IPS-18a (cell line): ENCODE results near the gene NCKAP5.

Experiments
- H3K27ac ChIP-seq: one replicate; pipeline ENCODE4 v1.5.1; 2013; ENCODE audit warnings: low read length
- H3K27me3 ChIP-seq: one replicate; pipeline ENCODE4 v1.6.1; 2013; ENCODE audit warnings: mild to moderate bottlenecking, low read length; ENCODE audit not compliant: control insufficient read depth, insufficient read depth
- H3K36me3 ChIP-seq: one replicate; pipeline ENCODE4 v1.6.1; 2013; ENCODE audit warnings: low read depth, low read length; ENCODE audit not compliant: control insufficient read depth
- H3K4me1 ChIP-seq: one replicate; pipeline ENCODE4 v1.6.1; 2013; ENCODE audit warnings: low read depth, low read length; ENCODE audit not compliant: control insufficient read depth
- H3K4me3 ChIP-seq: one replicate; pipeline ENCODE4 v1.5.1; 2013; ENCODE audit warnings: low read length
- H3K9ac ChIP-seq: one replicate; pipeline ENCODE4 v1.6.1; 2013; ENCODE audit warnings: mild to moderate bottlenecking, low read length, moderate library complexity
- H3K9me3 ChIP-seq: one replicate; pipeline ENCODE4 v1.6.1; 2013; ENCODE audit warnings: low read depth, low read length; ENCODE audit not compliant: control insufficient read depth

Gene NCKAP5

DNA sequence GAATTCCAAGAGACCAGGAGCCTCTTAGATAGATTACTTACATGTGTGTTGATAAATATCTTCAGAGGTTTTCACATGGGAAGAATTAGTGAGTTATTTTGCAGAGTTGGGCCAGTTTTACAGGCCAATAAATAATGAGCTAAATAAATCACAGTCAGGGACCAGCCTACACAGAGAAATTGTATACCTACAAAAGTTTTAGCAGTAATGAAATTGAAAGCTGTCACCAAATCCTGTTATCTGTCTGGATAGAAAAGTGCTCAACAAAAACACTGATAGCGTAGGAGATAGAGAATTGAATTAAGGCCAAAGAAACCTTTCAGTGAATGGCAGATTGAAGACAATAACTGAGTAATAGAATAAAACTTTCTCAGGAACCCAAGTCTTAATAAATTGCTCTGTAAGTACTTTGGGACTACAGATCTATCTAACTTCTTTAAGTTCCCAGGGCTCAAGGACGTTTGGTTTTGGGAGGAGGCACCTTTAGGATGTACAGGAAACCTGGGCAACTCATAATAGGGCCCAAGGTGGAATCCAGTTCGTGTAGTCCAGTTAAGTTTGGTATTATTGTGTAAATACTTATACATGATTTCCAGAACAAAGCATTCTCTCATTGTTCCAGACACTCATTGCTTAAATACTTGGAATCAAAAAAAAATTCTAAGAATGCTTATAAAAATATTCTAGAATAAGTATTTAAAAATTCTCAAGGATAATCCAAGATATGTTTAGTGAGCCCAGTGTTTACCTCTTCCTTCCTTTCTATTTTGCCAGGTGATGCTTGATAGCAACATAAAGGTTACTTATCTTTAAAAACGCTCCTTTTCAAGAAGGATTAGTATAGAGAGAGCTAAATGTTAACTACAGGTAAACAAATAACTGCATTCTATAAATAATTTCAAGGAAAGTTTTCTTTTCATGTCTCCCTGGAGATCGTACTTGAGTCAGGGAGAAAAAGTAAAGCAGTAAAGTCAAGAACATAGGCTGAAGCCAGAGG lies 134.5 kb downstream of the NCKAP5 start:
- H3K4me3 ChIP-seq: no peak overlapping the region
- H3K36me3 ChIP-seq: no peaks in the 10 kb centered on the region
- no peaks in the 10 kb centered on the region for H3K9me3 ChIP-seq
- H3K4me1 ChIP-seq: no peaks in the 10 kb centered on the region
- no peak overlapping the region for H3K27ac ChIP-seq
- no peaks in the 10 kb centered on the region for H3K27me3 ChIP-seq
- no peak overlapping the region for H3K9ac ChIP-seq

DNA sequence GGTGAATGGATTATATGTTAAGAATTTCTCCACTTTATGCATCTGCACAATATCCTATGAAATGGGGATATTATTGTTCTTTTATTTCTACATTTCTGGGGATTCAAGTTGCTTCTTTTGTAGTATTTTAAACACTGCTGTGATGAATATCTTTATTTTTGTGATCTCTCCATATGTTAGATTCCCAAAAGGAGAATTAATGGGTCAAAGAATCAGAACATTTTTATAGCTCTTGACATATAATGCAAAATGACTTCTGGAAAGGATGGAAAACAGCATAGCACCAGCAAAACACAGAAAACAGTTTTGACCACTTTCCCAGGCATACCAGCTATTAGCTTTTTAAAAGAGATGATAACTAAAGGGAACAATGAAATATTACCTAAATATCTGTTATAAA lies 135.5 kb downstream of the NCKAP5 start:
- H3K27me3 ChIP-seq: no peaks in the 10 kb centered on the region
- no peaks in the 10 kb centered on the region for H3K9me3 ChIP-seq

DNA sequence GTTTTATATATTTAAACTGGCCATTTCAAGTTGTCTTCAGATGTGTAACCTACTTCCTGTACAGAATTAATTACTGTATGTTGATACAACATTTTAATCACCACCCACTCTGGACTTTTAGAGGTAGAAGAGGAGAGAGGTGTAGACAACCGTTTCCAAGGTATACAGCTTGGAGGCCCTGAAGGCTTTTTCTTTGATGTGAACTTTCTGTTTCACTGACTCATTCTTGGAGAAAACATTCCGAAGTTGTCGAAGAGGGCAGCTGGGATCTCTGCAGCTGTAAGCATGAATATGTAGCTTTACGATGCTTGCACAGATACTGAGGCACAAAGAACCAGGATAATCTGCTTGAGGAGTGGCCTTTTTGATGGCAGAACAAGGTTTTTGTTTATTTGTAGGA lies 137.0 kb downstream of the NCKAP5 start:
- H3K27me3 ChIP-seq: no peaks in the 10 kb centered on the region
- no peaks in the 10 kb centered on the region for H3K36me3 ChIP-seq
- no peaks in the 10 kb centered on the region for H3K4me1 ChIP-seq
- no peak overlapping the region for H3K27ac ChIP-seq
- no peak overlapping the region for H3K9ac ChIP-seq
- no peaks in the 10 kb centered on the region for H3K9me3 ChIP-seq
- H3K4me3 ChIP-seq: no peak overlapping the region

More for the DNA sequence above, 135.5 kb downstream of the NCKAP5 start:
- H3K4me1 ChIP-seq: no peaks in the 10 kb centered on the region
- H3K36me3 ChIP-seq: no peaks in the 10 kb centered on the region
- H3K27ac ChIP-seq: no peak overlapping the region
- no peak overlapping the region for H3K9ac ChIP-seq
- no peak overlapping the region for H3K4me3 ChIP-seq

DNA sequence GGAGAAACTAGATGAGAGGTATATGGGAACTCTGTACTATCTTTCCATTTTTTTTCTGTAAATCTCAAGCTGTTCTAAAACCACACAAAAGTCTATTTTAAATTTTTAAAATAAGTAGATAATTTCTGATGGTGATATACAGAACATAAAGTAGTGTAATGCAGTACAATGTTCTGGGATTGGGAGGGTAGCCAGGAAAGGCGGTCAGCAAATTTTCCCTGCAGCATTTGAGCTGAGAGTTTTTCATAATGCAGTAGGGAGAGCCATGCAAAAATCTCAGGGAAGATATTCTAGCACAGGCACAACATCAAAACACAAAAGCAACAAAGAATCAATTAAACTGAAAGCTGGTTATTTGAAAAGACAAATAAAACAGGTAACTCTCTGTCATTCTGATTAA lies 141.5 kb downstream of the NCKAP5 start:
- no peak overlapping the region for H3K4me3 ChIP-seq
- no peak overlapping the region for H3K27ac ChIP-seq
- peaks cover 39% of the 10 kb centered on the region for H3K4me1 ChIP-seq
- no peaks in the 10 kb centered on the region for H3K36me3 ChIP-seq
- H3K9me3 ChIP-seq: no peaks in the 10 kb centered on the region
- H3K9ac ChIP-seq: no peak overlapping the region
- H3K27me3 ChIP-seq: no peaks in the 10 kb centered on the region

DNA sequence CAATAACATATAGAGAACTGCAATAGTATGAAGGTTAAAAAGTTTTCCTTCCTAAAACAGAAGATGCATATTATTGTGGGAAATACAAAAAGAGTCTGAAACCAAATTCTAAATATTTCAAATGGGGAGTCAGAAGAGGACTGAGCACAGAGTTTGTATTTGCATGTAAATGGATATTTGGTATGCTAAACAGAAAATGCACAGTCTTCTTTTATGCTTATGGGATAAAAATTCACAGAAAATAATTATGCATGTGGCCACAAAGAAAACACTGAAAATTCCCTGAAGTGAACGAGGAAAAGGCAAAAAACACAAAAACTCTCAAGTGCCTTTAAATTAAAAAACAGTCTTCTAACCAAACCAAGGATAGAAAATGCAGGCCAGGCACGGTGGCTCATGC lies 142.7 kb downstream of the NCKAP5 start:
- Histone ChIP-seq H3K27me3 (no peaks in the 10 kb centered on the region), H3K9ac (no peak overlapping the region), H3K27ac (no peak overlapping the region), H3K36me3 (no peaks in the 10 kb centered on the region), H3K4me1 (peaks cover 49% of the 10 kb centered on the region), H3K9me3 (no peaks in the 10 kb centered on the region), H3K4me3 (no peak overlapping the region)

DNA sequence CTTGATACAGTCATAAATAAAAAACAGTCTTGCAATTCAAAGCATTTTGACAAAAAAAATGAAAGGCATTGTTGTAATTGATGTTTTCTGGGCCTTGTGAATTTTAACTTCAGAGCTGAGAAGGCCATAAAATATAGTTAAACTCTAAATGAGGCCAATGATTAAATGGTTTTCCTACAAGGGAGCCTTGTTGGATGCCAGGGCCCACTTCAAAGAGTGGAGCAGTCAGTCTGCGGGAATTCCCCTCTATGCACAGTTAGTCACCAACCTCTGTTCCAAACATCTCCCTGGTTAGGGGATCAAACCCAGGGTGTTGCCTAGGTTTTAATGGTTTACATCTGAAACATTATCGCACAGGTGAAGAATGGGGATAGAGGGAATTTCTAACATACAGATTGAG lies 143.4 kb downstream of the NCKAP5 start:
- Histone ChIP-seq H3K27ac (no peak overlapping the region), H3K4me1 (peaks cover 49% of the 10 kb centered on the region), H3K27me3 (no peaks in the 10 kb centered on the region), H3K9ac (no peak overlapping the region), H3K36me3 (no peaks in the 10 kb centered on the region), H3K9me3 (no peaks in the 10 kb centered on the region), H3K4me3 (no peak overlapping the region)

DNA sequence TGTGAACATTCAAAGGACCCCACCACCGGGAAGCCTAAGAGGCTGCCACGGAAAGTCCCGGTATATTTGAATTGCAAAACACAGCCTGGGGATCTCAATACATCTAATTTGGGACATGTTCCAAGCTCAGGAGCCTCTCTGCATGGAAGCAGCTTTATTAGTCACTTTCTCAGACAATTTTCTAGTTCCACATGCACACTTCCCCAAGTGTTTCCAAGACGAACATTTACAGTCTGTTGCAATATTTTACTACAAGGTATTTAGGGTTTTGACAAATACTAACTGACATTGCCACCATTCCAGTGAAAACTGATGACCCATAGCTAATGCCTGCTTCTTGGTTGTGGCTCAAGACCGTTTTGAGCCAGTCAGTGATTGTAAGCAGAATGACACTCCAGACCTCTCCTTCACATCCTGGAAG lies 145.3 kb downstream of the NCKAP5 start:
- H3K4me1 ChIP-seq: peaks cover 56% of the 10 kb centered on the region
- H3K27me3 ChIP-seq: no peaks in the 10 kb centered on the region
- H3K9me3 ChIP-seq: no peaks in the 10 kb centered on the region
- H3K27ac ChIP-seq: no peak overlapping the region
- H3K36me3 ChIP-seq: no peaks in the 10 kb centered on the region
- peak overlapping the region; percentile 31 for H3K4me3 ChIP-seq
- no peak overlapping the region for H3K9ac ChIP-seq

DNA sequence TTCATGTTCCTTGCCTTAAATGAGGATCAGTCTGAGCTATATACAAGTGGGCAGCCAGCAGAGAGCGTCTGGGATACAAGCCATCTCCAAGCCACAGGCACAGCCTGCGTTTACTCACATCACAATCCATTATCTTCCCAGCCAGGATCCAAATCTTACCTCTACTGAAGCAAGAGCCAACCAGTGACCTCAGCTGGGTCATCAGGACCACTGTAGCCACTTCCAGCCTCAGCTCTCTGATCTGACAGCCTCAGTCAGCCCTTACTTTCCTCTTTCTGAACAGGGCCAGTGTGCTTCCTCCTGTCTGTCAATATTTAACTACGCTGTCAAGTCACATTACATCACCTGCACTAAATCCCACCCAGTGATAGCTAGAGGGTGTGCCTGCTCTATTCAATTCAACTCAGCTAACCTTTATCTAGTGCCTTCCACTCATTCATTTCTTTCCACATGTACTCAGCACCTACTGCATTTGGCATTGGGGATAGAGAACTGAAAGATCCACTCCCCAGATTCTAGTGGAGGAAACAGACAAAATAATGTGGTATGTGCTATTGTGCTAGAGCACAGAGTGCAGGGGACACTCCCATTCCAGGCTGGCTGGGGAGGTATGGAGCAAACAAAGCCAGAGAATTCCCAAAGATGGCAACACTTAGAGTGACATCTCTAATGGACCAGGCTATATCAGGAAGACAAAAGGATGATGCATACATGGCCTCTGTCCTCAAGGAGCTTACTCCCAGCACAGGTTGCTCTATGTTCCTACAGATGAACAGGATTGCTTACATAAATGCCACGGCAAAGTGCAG lies 146.5 kb downstream of the NCKAP5 start:
- Histone ChIP-seq H3K9ac (no peak overlapping the region), H3K9me3 (no peaks in the 10 kb centered on the region), H3K36me3 (no peaks in the 10 kb centered on the region), H3K4me1 (peaks cover 63% of the 10 kb centered on the region), H3K27me3 (no peaks in the 10 kb centered on the region), H3K27ac (no peak overlapping the region), H3K4me3 (peak overlapping the region; percentile 19)

DNA sequence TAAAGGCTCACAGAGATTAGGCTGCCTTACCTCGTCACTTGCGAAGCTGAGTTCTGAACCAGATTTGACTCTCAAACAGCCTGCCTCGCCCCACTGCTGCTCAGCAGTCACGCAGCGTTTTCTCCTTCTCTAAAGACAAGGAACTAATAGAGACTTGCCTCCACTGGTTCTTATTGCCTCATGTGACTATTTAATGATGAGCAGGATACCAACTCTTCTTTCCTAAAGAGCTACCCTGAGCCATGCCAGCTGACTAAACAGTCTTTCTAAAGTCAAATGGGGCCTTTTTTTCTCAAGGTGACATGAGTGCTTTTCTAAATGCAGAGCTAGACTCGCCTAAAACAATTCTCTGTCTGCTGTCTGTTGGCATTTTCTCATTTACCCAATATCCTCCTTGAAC lies 147.5 kb downstream of the NCKAP5 start:
- Histone ChIP-seq H3K9ac (no peak overlapping the region), H3K4me3 (no peak overlapping the region), H3K27me3 (no peaks in the 10 kb centered on the region), H3K9me3 (no peaks in the 10 kb centered on the region), H3K36me3 (no peaks in the 10 kb centered on the region), H3K4me1 (peaks cover 63% of the 10 kb centered on the region), H3K27ac (no peak overlapping the region)

DNA sequence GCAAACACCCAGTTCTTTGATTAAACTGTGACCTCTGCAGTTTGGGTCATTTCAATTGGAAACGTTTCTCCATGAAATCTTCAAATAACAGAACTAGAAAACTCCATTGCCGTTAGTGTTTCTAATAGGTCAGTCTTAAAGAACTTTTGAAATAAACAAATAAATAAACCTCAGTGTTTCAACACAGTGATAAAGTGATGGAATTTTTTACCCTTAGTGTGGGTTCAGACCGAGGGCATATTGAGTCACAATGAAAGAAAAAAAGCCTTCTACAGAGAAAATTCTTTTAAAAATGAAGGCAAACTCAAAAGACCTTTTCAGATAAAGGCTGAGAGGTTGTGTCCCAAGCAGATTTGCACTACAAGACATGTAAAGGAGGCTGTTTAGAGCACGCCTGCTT lies 149.6 kb downstream of the NCKAP5 start:
- no peaks in the 10 kb centered on the region for H3K9me3 ChIP-seq
- H3K4me1 ChIP-seq: peaks cover 43% of the 10 kb centered on the region
- H3K4me3 ChIP-seq: no peak overlapping the region
- no peaks in the 10 kb centered on the region for H3K27me3 ChIP-seq
- no peak overlapping the region for H3K27ac ChIP-seq
- H3K9ac ChIP-seq: no peak overlapping the region
- no peaks in the 10 kb centered on the region for H3K36me3 ChIP-seq

DNA sequence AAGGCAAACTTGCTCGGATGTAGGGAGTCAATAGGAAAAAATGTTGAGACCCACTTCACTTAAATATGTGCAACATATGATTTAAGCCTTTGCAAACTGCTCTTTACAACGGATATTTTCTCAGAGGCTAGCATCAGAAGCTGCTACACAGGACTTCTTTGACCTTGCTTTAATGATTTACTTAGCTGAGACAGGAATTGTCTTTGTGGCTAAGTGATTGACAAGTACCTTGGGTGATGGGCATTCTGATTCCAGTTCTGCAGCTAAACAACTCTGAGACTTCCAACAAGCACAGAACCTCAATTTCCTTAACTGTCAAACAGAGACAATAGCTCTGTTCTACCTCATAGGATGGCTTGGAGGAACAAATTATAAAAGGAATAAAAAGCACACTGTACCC lies 150.2 kb downstream of the NCKAP5 start:
- Histone ChIP-seq H3K4me1 (peaks cover 37% of the 10 kb centered on the region), H3K36me3 (no peaks in the 10 kb centered on the region), H3K4me3 (no peak overlapping the region), H3K27me3 (peaks cover 2% of the 10 kb centered on the region), H3K9ac (no peak overlapping the region), H3K27ac (no peak overlapping the region), H3K9me3 (no peaks in the 10 kb centered on the region)
